GM23338 (cell line): ENCODE measurements around the gene AIFM2. TPM values are rescaled to one million over a fixed set of nuclear protein-coding genes. Genes with fewer than 3 reads are reported as not detected.

ENCODE experiments used
- polyA plus RNA-seq: library from polyadenylated mRNA; unstranded; fragments of >200 nt; fragmentation: Nextera tagmentation; extraction: Ambion mirVana; gene quantifications from 2 replicates; pipeline ENCODE4 v1.2.1, GENCODE V29; 2016
- total RNA-seq: library from RNA; depleted of rRNA; stranded (reverse); fragments of >200 nt; shearing (Covaris generic); gene quantifications from 2 replicates; pipeline ENCODE4 v1.2.3, GENCODE V29; 2014; rRNA removed

Gene AIFM2
- total and polyA plus RNA-seq, 2 experiments from 2014 or later, result 3.2 to 3.6 TPM

Other genes with a start within 250 kb of the AIFM2 start
- 16.2 and 17.6 TPM in 2 replicates for gene MACROH2A2, start 80.0 kb downstream of the AIFM2 start, total RNA-seq
- gene MACROH2A2, start 80.0 kb downstream of the AIFM2 start, polyA plus RNA-seq, result 11.6 and 12.5 TPM in 2 replicates
- 14.1 and 19.5 TPM in 2 replicates for gene TYSND1, start 13.9 kb upstream of the AIFM2 start, total RNA-seq
- gene TYSND1, start 13.9 kb upstream of the AIFM2 start, polyA plus RNA-seq, result 5.2 and 5.4 TPM in 2 replicates
- gene SAR1A, start 37.7 kb upstream of the AIFM2 start, total RNA-seq, result 71.5 and 84.8 TPM in 2 replicates
- gene SAR1A, start 37.7 kb upstream of the AIFM2 start, polyA plus RNA-seq, result 58.1 and 68.1 TPM in 2 replicates
- gene PPA1, start 100.6 kb upstream of the AIFM2 start, total RNA-seq, result 135 and 178 TPM in 2 replicates
- 206 and 228 TPM in 2 replicates for gene PPA1, start 100.6 kb upstream of the AIFM2 start, polyA plus RNA-seq
- 0.03 and 0.08 TPM in 2 replicates for gene NPFFR1, start 151.2 kb upstream of the AIFM2 start, total RNA-seq
- gene NPFFR1, start 151.2 kb upstream of the AIFM2 start, polyA plus RNA-seq, result 0.05 TPM in 1 of 2 replicates, not detected in the other
- gene LRRC20, start 249.8 kb upstream of the AIFM2 start, total RNA-seq, result 43.3 and 43.9 TPM in 2 replicates
- 5.9 and 7.1 TPM in 2 replicates for gene LRRC20, start 249.8 kb upstream of the AIFM2 start, polyA plus RNA-seq